Measurements from ENCODE around the gene APMAP.

DNA sequence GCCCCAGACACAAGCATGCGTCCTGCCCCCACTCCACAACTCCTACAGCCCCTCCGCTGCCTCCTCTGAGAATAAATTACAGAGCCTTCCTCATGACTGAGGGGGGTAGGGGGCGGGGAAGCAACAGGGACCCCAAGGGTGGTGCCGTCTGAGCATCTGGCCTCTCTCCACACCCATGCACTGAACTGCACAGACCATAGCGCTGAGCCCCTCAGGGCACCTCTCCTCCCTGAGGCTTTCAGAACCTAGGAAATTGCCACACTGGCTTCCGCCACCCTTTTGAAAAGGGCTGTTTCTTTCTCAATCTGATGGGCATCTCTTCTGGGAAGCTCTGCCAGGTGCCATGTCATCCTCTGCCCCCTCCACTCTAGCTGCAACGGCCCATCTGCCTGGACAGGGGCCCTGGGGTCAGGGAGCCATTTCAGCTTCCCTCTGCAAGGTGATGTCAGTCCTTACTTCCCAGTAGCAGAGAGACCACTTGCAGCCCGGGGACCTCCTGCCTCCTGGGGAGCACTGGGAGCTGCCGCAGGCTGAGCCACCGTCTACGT is 40.9 kb downstream of the APMAP start:
- no peak for TF ChIP-seq ZFP69B (tag by site-specific recombination; IDR thresholded peaks at IDR 0.05)
- TF ChIP-seq, protein P1, sequence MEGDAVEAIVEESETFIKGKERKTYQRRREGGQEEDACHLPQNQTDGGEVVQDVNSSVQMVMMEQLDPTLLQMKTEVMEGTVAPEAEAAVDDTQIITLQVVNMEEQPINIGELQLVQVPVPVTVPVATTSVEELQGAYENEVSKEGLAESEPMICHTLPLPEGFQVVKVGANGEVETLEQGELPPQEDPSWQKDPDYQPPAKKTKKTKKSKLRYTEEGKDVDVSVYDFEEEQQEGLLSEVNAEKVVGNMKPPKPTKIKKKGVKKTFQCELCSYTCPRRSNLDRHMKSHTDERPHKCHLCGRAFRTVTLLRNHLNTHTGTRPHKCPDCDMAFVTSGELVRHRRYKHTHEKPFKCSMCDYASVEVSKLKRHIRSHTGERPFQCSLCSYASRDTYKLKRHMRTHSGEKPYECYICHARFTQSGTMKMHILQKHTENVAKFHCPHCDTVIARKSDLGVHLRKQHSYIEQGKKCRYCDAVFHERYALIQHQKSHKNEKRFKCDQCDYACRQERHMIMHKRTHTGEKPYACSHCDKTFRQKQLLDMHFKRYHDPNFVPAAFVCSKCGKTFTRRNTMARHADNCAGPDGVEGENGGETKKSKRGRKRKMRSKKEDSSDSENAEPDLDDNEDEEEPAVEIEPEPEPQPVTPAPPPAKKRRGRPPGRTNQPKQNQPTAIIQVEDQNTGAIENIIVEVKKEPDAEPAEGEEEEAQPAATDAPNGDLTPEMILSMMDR (tag by site-specific recombination; IDR thresholded peaks at IDR 0.05): no peak
- TF ChIP-seq ZNF785 (tag by site-specific recombination; IDR thresholded peaks at IDR 0.05): no peak
- TF ChIP-seq ZNF830 (tag by site-specific recombination; IDR thresholded peaks at IDR 0.05; ENCODE audit: low read depth): no peak

All from HEK293 (cell line).